HG03196 (cell line): Measurements from ENCODE around the gene GREB1L.
"Not testable (repeated sequence)": the region's sequence is repeated elsewhere in the genome, so short reads cannot be mapped to it uniquely, and the experiment has no call there.

Source experiments
- ATAC-seq: cut with Tn5 transposase; IDR thresholded peaks from one replicate; pipeline ENCODE4 v1.9.1; 2021; ENCODE audit not compliant: unreplicated experiment

GREB1L gene

DNA sequence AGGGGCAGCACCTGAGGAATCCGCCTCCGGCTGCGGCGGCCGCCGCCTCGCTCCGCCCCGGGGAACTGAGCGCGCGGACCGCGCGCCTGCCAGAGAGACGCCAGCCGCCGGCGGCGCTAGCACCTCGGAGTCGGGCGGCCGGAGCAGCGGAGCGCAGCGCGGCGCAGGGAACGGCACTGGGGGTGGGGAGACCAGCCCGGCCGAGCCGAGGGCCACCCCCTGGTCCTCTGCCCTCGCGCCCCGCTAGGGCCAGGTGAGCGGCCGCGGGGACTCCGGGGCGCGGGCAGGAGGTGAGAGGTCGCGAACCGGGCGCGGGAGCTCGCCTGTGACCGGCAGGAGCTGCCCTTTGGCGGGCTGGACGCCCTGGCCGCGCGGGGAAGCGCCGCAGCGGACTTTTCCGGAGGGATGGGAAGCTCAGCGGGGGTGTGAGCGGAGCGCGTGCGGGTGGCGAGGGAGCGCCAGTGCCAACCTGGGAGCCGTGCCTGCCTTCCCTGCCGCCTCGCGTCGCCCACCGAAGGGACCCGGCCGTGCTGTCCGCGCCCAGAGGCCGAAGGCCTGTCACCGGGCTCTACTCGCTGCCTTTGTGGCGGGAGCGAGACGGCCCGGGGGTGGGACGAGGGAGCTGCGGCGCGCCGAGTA, at the start of gene GREB1L:
Gene GREB1L (plus strand): TSS at position 92 of the 639 bp plus-strand sequence. CDS start 141,287 bp downstream, outside the sequence.
- ATAC-seq: no peak

DNA sequence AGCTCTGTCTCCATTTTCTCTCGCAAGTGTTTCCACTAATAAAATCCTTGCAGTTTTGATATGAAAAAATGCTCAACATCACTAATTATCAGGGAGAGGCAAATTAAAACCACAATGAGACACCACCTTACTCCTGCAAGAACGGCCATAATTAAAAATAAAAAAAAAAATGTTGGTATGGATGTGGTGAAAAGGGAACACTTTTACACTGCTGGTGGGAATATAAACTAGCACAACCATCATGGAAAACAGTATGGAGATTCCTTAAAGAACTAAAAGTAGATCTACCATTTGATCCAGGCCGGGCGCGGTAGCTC, 49.8 kb upstream of the GREB1L start:
- ATAC-seq: no peak

DNA sequence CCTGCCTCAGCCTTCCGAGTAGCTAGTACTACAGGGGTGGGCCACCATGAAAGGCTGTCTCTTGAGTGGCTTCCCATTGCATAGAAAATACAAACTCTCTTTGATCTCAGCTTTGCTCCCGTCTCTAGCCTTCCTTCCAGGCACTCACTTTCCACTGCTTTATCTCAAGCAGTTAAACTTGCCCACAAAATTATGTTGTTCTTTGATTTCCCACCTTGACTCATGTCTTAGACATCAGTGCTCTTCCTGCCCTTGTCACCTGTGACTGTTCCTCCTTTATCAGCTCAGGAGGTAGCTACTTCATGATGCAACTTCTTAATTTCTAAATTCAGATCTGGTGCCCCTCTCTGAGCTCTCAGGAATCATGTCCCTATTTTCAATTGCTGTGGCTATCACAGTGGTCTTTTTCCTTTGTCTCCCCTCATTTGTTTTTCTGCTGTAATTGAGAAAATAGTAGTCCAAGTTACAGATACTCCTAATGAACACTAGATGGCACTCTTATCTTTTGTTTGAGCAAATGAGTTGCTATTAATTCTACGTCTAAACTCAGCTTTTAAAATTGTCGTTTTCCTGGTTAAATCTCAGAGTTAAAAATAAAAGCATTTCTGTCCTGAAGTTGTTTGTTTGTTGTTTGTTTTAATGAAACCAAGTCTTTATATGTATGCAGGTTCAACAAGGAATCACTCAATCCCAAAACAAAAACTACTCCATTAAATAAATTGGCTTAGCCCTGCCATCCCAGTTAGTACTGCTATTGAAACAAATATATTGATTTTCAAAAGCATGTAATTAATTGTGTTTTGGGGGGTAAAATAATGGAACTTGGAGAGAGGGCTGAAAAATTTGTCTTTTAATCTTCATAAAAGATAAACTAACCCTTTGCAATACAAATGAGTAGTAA, 46.9 kb upstream of the GREB1L start:
- no peak for ATAC-seq

DNA sequence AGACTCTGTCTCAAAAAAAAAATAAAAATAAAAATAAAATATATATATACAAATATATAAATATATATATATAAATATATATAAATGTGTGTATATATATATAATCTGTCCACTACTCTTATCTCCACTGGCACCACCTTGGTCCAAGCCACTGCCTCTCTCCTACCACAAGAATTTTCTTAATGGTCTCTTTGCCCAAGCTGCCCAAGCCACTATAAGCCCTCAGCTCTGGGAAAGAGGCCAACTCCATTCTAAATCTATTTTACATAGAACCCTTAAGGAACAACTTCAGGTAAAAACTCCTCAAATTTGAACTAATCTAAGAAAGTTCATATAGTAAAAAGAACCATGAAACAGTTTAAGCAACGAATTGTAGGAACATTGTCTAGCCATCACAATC, 45.6 kb upstream of the GREB1L start:
- no peak for ATAC-seq

DNA sequence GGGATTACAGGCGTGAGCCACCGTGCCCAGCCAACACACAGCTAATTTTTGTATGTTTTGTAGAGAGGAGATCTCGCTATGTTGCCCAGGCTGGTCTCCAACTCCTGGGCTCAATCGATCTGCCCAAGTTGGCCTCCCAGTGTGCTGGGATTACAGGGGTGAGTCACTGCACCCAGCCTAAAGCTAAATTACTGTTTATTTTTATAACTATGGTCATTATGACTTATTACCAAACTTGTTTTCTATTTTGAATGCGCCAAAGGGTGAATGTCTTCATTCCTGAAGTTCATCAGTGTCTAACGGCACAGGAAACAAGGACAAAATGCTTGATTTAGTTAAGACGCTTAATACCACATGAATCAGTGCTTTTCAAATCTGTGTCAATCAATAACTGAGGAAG, 38.9 kb upstream of the GREB1L start:
- no peak for ATAC-seq

DNA sequence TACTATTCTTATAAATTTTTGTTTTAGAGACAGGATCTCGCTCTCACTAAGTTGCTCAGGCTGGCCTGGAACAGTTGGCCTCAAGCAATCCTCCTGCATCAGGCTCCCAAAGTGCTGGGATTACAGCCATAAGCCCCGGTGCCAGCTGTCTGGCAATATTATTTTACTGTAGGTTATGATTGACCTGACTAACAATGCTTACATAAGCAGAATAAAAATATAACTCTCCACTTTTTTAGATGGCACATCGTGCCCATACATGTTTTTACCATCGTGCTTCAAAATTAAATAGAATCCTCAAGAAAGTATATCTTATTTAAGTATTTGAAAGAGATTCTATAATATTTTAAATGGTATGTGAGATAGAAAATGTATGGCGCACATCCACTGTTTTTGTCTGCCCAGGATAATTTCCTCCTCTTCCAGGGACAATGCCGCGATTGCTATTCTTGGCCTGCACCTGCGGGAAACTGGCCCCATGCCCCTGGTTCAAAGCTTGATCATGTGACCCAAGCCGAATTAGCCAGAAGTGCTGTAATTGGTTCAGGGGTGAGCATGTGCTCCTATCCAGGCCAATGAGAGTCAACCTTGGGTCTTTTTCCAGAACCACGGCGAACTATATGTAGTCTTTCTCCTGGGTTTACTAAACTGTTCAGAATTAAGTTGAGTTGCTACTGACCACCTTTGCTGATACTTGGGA, 38.3 kb upstream of the GREB1L start:
- no peak for ATAC-seq

DNA sequence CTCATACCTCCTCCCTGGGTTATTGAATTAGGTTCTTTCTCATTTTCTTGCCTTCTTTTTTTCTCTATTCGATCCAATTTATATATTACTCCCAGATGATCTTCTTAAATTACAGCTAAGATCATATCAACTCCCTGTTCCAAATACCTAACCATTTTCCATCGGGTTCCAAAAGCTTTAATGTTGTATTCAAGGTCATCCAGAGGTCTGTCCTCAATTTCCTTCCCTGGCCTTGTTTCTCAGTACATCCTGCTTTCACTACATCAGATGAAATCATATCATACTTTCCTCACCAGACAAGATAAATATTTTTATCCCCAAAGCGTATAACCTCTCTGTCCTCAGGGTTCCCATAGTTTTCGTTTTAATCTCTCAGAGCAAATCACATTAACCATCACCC, 36.3 kb upstream of the GREB1L start:
- no peak for ATAC-seq

DNA sequence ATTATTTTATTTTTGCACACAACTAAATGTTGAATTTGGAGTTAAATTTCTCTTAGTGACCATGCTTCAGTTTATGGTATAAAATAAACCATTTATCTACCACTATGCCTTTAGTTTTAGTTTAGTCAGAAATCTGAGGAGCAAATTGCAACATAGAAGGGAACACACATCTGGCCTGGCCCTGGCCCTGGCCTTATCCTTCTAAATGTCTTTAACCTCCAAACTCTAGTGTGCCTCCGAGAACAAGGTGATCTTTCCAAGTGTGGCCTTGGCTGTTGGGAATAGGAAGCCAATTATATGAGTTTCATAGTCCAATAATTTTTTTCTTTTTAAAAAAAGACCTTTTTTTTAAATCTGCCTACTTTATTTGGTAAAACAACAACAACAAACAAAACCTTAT, 31.8 kb upstream of the GREB1L start:
- ATAC-seq: no peak

DNA sequence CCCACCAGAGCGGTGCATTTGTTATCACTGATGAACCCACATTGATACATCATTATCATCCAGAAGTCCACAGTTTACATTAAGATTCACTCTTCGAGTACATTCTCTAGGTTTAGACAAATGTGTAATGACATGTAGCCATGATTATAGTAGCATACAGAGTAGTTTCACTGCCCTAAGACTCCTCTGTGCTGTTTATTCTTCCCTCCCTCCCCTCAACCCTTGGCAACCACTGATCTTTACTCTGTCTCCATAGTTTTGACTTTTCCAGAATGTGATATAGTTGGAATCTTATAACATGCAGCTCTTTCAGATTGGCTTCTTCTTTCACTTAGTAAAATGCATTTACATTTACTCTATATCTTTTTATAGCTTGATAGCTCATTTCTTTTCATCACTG, 31.2 kb upstream of the GREB1L start:
- ATAC-seq: no peak

DNA sequence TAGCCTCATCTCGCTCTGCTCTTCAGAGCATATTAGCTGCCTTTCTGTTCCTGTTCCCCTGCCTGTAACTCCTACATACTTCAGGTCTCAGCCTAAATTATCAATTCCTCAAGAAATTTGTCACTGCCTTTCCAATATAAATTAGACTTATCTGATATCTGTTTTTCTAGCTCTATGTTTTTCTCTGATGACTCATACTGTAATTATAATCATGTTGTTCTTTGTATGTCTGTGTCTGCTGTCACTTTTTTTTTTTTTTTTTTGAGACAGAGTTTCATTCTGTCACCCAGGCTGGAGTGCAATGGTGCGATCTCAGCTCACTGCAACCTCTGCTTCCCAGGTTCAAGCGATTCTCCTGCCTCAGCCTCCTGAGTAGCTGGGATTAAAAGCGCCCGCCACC, 27.6 kb upstream of the GREB1L start:
- ATAC-seq: not testable (repeated sequence)

DNA sequence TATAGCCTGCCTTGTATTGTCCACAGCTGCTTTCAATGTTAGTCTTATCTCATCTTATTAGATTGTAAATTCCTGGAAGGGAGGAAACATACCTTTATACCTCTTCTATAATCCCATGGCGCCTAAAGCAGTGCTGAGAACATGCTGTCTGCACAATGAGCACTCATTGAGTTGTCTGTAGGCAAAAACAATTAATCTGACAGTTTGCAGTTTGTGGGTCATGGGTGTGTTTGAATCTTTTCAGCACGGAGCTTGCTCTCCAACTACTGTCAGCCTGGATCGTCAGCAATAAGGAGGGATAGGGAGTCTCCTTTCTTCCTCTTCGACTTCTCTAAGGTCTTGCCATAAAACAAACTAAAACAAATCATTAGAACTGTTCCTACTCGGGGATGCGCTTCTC, 26.5 kb upstream of the GREB1L start:
- ATAC-seq: no peak

DNA sequence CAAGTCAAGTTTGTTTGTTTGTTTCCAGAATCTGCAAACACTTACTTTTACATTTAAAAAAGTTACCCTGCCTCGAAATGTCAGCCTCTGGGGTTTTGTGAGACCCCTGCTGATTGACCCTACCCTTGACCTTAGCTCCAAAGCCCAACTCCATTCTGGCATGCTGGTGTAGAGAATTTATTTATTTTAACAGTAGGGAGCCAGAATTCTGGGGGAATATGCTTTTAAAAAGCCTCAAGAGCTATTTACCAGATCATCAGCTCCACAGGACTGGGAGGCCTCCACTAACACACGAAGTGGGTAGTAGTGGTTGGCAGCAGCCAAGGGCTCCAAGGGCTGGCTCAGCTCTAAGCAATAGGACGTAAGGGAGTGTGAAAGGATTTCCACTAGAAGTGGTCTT, 23.2 kb upstream of the GREB1L start:
- no peak for ATAC-seq

DNA sequence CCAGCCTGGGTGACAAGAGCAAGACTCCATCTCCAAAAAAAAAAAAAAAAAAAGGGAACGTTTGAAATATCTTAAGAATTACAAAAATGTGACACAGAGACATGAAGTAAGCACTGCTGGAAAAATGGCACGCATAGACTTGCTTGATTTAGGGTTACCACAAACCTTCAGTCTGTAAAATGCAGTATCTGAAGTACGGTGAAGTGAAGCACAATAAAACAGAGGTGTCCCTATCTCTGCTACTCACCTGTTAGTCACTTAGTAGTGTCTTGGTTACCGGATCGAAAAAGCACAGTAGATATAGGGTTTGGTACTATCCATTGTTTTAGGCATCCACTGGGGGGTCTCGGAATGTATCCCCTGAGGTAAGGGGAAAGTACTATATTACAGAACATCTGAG, 11.6 kb upstream of the GREB1L start:
- ATAC-seq: no peak

DNA sequence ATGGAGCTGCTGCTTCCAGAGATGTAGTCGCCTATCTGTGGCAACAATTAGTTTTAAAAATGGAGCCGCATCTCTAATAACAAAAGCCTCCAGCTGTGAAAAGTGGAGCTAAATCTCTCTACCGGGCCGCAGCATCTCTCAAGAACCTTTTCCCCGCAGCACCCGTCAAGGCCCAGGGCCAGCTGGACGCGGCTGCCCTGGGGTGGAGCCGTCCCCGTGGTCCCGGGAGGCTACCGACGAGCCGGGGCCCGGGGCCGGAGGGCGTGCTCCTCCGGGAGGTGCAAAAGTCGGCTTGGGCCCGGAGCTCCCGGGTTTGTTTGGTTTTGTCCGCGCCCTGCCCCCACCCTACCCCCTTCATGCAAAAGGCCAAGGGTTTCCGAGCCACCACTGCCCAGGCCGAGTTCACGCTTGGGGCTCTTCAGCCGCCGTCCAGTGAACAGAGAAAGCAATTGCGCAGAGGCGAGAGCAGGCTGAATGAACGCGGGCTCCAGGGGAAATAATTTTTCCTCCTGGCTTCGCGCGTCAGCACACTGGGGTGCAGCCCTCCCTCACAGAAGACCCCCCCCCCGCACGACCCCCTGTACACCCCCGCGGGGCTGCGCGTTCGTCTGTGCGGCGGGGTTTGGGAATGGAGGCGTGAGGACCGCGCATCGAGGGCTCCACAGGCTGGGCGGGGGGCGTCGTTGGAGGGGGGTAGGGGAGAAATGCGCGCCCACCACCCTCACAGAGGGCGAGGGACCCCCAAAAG, 557 bp upstream of the GREB1L start:
- no peak for ATAC-seq

DNA sequence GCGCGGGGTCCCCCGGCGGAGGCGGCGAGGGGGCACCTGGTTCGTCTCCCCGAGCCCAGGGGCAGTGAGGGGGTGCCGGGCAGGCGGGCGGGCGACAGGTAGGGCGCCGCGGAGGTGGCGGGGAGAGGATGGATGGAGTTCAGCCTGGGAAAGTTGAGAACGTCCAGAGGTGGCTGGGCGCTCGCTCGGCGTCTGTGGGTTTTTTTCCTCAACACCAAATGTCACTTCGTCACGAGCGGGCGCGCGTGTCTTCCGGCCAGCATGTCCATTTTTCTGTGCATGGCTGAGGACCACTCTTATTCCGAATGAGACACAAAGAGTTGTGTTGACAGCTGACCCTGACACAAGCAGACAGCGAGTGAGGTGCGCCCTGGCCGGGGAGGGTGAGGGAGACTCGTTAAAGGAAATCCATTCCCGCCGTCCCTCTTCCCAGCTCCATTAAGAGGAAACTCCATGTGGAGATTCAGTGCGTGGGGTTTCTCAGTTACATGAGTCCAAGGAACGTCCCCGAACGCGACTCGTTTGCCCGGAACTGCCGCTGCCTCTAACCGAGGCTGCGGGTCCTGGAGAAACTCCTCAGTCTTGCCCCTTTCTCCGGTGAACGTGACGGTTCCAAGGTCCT, 859 bp downstream of the GREB1L start:
- no peak for ATAC-seq

DNA sequence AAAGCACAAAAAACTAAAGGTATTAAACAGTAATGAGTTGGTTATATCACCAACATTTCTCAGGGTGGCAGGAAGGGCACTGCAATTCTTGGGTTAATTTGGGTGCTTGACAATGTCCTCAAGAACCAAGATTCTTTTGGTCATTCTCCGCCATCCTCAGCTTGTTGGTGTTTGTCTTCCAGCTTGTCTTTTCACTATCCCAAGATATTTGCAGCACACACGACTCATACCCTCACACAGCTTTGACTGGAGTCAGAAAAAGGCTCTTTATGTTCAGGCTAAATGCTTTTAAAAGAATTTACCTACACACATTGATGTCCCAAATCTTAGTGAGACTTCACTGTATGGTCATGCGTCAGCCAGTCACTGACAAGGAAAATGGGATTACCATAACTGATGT, 12.5 kb downstream of the GREB1L start:
- no peak for ATAC-seq

DNA sequence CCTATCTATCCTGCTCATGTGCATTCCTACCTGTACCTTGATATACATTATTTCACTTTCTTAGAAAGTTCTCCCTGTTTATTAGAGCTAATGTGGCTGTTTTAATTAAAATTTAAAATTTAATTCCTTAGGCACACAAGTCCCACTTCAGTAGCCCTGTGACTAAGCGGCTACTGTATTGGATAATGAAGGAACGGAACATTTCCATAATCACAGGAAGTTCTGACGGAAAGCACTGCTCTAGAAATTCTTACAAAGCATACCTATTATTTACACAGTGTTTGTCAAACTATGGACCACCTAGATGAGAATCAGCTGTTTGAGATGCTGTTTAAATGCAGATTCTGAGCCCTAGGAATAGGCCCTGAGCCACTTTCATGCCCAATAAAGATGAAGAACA, 13.2 kb downstream of the GREB1L start:
- ATAC-seq: no peak

DNA sequence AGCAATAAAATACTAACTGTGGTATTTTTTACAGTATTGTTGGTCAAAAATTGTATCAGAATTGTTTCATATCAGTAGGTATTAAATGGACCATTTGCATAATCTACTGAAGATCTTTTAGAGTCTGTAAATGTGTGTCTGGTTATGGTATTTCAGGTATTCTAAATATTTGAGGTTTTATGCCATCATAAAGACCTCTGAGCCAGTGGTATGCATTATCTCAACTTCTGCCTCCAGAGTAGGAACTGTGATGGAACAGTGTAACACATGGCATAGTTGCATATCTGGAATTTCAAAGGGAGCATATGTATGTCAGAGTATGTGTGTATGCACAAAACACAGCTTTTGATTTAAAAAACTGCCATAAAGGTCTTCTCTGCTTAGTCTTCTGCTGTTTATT, 15.4 kb downstream of the GREB1L start:
- no peak for ATAC-seq

DNA sequence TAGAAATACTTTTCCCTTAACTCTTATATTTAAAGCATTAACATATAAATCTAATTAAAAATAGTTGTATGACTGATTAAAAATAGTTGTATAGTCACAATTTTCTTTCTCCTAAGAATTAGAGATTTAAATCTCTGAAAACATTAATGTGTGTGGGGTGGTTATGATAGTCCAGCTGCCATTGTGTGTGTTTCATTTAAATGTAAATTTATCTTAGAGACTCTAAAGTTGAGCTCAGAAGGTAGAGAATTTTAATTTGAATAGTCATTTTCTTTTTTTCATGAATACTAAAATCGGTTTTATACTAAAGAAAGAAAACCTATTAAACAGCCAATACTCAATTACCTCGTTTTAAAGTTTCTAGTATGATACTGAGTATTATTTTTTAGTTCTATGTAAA, 18.6 kb downstream of the GREB1L start:
- no peak for ATAC-seq

DNA sequence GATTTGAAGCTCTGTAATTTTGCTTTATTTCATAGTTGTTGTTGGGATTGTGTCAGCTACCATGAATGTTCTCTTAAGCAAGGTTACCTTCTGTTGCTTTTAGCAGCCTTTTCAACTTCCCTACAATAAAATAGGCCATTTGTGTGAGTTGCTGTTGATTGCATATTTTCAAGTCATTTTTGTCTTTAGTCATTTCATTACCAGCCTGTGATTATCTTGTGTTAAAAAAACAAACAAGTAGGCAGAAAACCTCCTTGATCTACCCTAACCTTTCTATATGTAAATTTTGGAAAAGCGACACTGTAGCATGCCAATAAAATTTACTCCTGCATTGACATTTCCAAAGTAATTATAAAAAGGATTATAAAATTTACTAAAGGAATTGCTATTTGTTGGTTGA, 19.3 kb downstream of the GREB1L start:
- ATAC-seq: no peak

DNA sequence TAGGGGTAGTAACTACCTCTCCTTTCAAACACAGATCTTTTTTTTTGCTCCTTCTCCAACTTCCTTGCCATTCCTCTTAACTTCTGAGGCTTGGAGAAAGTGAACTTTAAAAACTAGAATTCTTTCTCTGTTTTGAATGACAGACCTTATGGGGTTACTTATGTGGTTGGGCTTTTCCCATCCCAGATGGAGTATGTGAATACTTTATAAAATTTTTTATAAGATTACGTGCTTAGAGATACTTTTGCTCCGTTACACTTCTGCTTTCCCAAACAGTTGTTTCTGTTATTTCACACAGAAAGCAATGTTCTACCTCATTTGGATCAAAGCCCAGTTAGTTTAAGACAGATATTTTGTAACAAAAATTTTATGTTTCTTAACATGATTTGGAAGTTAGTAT, 20.2 kb downstream of the GREB1L start:
- no peak for ATAC-seq
